Keratinocyte (primary cell): ENCODE data around the gene CLTRN.
"Not testable (repeated sequence)": the region's sequence is repeated elsewhere in the genome, so short reads cannot be mapped to it uniquely, and the experiment has no call there.

Source experiments
- CTCF ChIP-seq, 3 experiments: IDR thresholded peaks in 1 of 3; conservative IDR thresholded peaks in 1 of 3; optimal IDR thresholded peaks in 1 of 3; 2 replicates in 2 of 3; 3 replicates in 1 of 3; pipeline versions ENCODE3 to v1.5.1; 2011; ENCODE audit warnings: low read length in 3 of 3, mild to moderate bottlenecking in 3 of 3, moderate library complexity in 2 of 3, control low read depth in 1 of 3, inconsistent platforms in 1 of 3; ENCODE audit not compliant: insufficient read depth in 2 of 3; ENCODE audit errors: extremely low read depth in 1 of 3
- EZH2 ChIP-seq: IDR thresholded peaks from one replicate; pipeline ENCODE4 v1.6.1; 2012; ENCODE audit warnings: inconsistent platforms, mild to moderate bottlenecking, low read length, moderate library complexity

GRCh38 chrX:15654804-15655203 is 9.8 kb downstream of the CLTRN start:
- not testable (repeated sequence) for TF ChIP-seq CTCF (optimal IDR thresholded peaks at IDR 0.05 in 1 of 3, IDR thresholded peaks at IDR 0.05 in 1 of 3, conservative IDR thresholded peaks at IDR 0.05 in 1 of 3; ENCODE audit: extremely low read depth in 1 of 3, insufficient read depth in 2 of 3, low read length in 3 of 3); EZH2
